Esophagus muscularis mucosa (tissue), 4 donors: ENCODE data around the gene PLD1.

Experiments used
- CTCF ChIP-seq, 3 experiments: fragments of 200-600 bp in 2 of 3; fragments of 450-650 bp in 1 of 3; sonication (generic) in 2 of 3; IDR thresholded peaks; one replicate each; pipeline ENCODE4 v1.5.1; 2017 to 2019; ENCODE audit warnings: antibody characterized with exemption in 3 of 3, mild to moderate bottlenecking in 2 of 3, moderate library complexity in 1 of 3
- EP300 ChIP-seq: sonication (generic); formaldehyde crosslinking; IDR thresholded peaks from one replicate; pipeline ENCODE4 v1.6.1; 2017; ENCODE audit warnings: antibody characterized with exemption
- POLR2A ChIP-seq: fragments of 450-650 bp; IDR thresholded peaks from one replicate; pipeline ENCODE4 v1.6.1; 2017; ENCODE audit warnings: antibody characterized with exemption, moderate library complexity, mild to moderate bottlenecking, low read depth

- no peak for TF ChIP-seq EP300
- TF ChIP-seq CTCF (IDR thresholded peaks at IDR 0.05): no peak
- TF ChIP-seq POLR2A: no peak
These were observed 122.3 kb downstream of the PLD1 start for GRCh38 chr3:171688002-171688401.
